Panc1 (cell line): ENCODE results near the gene PXYLP1. TPM values are rescaled to one million over a fixed set of nuclear protein-coding genes. Genes with fewer than 3 reads are reported as not detected.

ENCODE experiments used
- ATAC-seq: fragments of 200-7000 bp; cut with Tn5 transposase; 2 replicates; pipeline ENCODE4 v1.9.1; 2020; ENCODE audit warnings: mild to moderate bottlenecking, moderate library complexity
- BruUV-seq: library from RNA; stranded (reverse); fragments of 400-500 nt; replicated peaks from 2 replicates; lab custom pipeline; 2021; lab: Mats Ljungman, UMichigan
- CTCF ChIA-PET: fragments of 300-600 bp; sonication (Branson Sonifier 250); formaldehyde crosslinking; loops from one replicate; lab custom pipeline; 2022; ENCODE audit warnings: antibody characterized with exemption; lab: Charles Lee
- POLR2A ChIA-PET: fragments of 300-600 bp; sonication (Branson Sonifier 250); formaldehyde crosslinking; loops from one replicate; lab custom pipeline; 2022; ENCODE audit warnings: antibody characterized with exemption; lab: Charles Lee
- DNase-seq: peaks from one replicate; pipeline ENCODE4 v3.0.0-alpha.2; 2010; ENCODE audit warnings: low read depth, low spot score
- H3K27ac ChIP-seq: 2 replicates; pipeline ENCODE4 v1.5.1; 2011; ENCODE audit warnings: mild to moderate bottlenecking, low read length, inconsistent platforms
- H3K27me3 ChIP-seq: fragments of 200-500 bp; sonication (Bioruptor generic); 2 replicates; pipeline ENCODE4 v1.6.0; 2014; ENCODE audit warnings: low read length, inconsistent platforms; ENCODE audit not compliant: control insufficient read depth, insufficient read depth
- H3K36me3 ChIP-seq: fragments of 200-500 bp; sonication (Bioruptor generic); 2 replicates; pipeline ENCODE4 v1.5.1; 2014; ENCODE audit warnings: inconsistent platforms, mild to moderate bottlenecking, low read length, moderate library complexity; ENCODE audit not compliant: control insufficient read depth, insufficient read depth
- H3K4me1 ChIP-seq: 2 replicates; pipeline ENCODE4 v1.5.1; 2011; ENCODE audit warnings: inconsistent platforms, mild to moderate bottlenecking, low read length, moderate library complexity; ENCODE audit not compliant: control insufficient read depth, insufficient read depth
- H3K4me3 ChIP-seq, 2 experiments: 2 replicates each; pipeline ENCODE4 v1.5.1; 2011 to 2012; ENCODE audit warnings: low read depth in 2 of 2, low read length in 2 of 2, mild to moderate bottlenecking in 2 of 2, inconsistent platforms in 1 of 2, moderate library complexity in 1 of 2
- H3K9me3 ChIP-seq: fragments of 200-500 bp; sonication (Bioruptor generic); 2 replicates; pipeline ENCODE4 v1.5.1; 2014; ENCODE audit warnings: low read depth, mild to moderate bottlenecking, inconsistent platforms, low read length, moderate library complexity; ENCODE audit not compliant: control insufficient read depth, insufficient read depth
- POLR2AphosphoS5 ChIP-seq: IDR thresholded peaks from 2 replicates; pipeline ENCODE4 v1.6.1; 2012; ENCODE audit warnings: mild to moderate bottlenecking, low read depth, low read length, moderate library complexity
- SIN3A ChIP-seq: IDR thresholded peaks from 2 replicates; pipeline ENCODE4 v1.6.1; 2012; ENCODE audit warnings: low read depth, mild to moderate bottlenecking, low read length, moderate library complexity, borderline replicate concordance; ENCODE audit not compliant: insufficient read depth
- TCF7L2 ChIP-seq: IDR thresholded peaks from 2 replicates; pipeline ENCODE4 v1.6.1; 2011; ENCODE audit warnings: mild to moderate bottlenecking, low read depth, low read length, inconsistent platforms
- in situ Hi-C: cut with HindIII; loops from 2 replicates; pipeline ENCODE4 v1.10.0; 2016; ENCODE audit warnings: low sequenced_read_pairs, low pct_unique_long_range_greater_than_20kb
- intact Hi-C: fragments of 100-400 bp; cut with micrococcal nuclease; formaldehyde crosslinking; loops from one replicate; pipeline ENCODE4 v1.10.0; 2022; ENCODE audit not compliant: unreplicated experiment
- total RNA-seq: library from RNA; stranded (reverse); gene quantifications from one replicate; pipeline ENCODE4 v1.2.1, GENCODE V29; 2021; ENCODE audit not compliant: unreplicated experiment
- TF ChIP-seq, protein P1 (sequence below): fragments of 450-650 bp; IDR thresholded peaks from 2 replicates; pipeline ENCODE4 v1.5.1; 2017; ENCODE audit warnings: mild to moderate bottlenecking
- TF ChIP-seq, protein P2 (sequence below), 2 experiments: IDR thresholded peaks; 2 replicates each; pipeline ENCODE4 v1.6.1; 2011 to 2012; ENCODE audit warnings: low read depth in 2 of 2, control low read depth in 1 of 2, low read length in 1 of 2, mild to moderate bottlenecking in 1 of 2, moderate library complexity in 1 of 2; ENCODE audit not compliant: insufficient read depth in 1 of 2

The PXYLP1 gene
- total RNA-seq, 1 experiment from 2014 or later = 1.4 TPM

DNA sequence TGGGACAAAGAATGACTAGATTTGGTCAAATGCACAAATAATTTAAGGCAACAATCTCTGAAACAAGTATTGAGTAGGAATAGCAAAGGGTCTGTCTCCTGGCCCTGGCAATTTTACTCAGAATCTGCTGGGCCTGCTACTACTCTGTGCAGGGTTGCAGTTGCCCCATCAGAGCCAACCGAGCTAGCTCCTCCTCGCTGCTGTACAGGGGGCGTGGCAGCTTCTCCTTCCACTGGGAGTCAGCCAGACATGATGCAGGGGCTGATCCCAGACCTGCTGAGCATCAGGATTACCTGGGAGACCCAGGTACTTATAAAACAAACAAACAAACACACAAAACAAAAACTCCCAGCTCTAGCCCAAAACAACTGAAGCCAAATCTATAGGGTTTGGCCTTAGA is 30.5 kb upstream of the PXYLP1 start:
- Histone ChIP-seq H3K27me3 (peaks cover 20% of the 10 kb centered on the region), H3K4me1 (no peaks in the 10 kb centered on the region), H3K36me3 (no peaks in the 10 kb centered on the region), H3K4me3 (no peak overlapping the region), H3K9me3 (no peaks in the 10 kb centered on the region), H3K27ac (no peak overlapping the region)
- TF ChIP-seq TCF7L2 = no peak
- TF ChIP-seq, protein P1, sequence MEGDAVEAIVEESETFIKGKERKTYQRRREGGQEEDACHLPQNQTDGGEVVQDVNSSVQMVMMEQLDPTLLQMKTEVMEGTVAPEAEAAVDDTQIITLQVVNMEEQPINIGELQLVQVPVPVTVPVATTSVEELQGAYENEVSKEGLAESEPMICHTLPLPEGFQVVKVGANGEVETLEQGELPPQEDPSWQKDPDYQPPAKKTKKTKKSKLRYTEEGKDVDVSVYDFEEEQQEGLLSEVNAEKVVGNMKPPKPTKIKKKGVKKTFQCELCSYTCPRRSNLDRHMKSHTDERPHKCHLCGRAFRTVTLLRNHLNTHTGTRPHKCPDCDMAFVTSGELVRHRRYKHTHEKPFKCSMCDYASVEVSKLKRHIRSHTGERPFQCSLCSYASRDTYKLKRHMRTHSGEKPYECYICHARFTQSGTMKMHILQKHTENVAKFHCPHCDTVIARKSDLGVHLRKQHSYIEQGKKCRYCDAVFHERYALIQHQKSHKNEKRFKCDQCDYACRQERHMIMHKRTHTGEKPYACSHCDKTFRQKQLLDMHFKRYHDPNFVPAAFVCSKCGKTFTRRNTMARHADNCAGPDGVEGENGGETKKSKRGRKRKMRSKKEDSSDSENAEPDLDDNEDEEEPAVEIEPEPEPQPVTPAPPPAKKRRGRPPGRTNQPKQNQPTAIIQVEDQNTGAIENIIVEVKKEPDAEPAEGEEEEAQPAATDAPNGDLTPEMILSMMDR = no peak
- TF ChIP-seq SIN3A = no peak
- TF ChIP-seq, protein P2, sequence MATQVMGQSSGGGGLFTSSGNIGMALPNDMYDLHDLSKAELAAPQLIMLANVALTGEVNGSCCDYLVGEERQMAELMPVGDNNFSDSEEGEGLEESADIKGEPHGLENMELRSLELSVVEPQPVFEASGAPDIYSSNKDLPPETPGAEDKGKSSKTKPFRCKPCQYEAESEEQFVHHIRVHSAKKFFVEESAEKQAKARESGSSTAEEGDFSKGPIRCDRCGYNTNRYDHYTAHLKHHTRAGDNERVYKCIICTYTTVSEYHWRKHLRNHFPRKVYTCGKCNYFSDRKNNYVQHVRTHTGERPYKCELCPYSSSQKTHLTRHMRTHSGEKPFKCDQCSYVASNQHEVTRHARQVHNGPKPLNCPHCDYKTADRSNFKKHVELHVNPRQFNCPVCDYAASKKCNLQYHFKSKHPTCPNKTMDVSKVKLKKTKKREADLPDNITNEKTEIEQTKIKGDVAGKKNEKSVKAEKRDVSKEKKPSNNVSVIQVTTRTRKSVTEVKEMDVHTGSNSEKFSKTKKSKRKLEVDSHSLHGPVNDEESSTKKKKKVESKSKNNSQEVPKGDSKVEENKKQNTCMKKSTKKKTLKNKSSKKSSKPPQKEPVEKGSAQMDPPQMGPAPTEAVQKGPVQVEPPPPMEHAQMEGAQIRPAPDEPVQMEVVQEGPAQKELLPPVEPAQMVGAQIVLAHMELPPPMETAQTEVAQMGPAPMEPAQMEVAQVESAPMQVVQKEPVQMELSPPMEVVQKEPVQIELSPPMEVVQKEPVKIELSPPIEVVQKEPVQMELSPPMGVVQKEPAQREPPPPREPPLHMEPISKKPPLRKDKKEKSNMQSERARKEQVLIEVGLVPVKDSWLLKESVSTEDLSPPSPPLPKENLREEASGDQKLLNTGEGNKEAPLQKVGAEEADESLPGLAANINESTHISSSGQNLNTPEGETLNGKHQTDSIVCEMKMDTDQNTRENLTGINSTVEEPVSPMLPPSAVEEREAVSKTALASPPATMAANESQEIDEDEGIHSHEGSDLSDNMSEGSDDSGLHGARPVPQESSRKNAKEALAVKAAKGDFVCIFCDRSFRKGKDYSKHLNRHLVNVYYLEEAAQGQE (IDR thresholded peaks at IDR 0.05; ENCODE audit: insufficient read depth in 1 of 2, low read depth in 2 of 2, low read length in 1 of 2) = no peak
- no peak for TF ChIP-seq POLR2AphosphoS5
- DNase-seq (no peak), ATAC-seq (no peak)
- BruUV-seq = no TSS peak
- CTCF ChIA-PET = no interaction called here
- intact Hi-C loops = no loop called here
- in situ Hi-C loops = no loop called here
- POLR2A ChIA-PET = no interaction called here

DNA sequence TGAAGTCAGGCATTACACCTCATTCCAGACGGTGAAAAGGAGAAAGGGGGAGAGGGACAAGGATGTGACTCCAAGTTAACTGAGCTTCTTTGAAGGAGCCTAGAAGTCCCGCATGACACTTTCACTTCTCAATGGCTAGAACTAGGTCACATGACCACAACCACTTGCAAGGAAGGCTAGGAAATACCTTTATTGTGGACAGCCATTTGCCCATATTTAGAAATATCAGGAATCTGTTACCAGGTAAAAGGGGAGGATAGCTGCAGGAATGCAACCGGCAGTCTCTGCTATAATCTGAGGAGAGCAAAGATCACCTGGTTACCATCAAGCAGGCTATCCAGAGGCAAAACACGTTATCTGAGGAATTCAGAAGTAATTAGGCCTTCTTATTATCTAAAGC is 28.9 kb upstream of the PXYLP1 start:
- DNase-seq (no peak), ATAC-seq (no peak)
- no peaks in the 10 kb centered on the region for H3K9me3 ChIP-seq
- BruUV-seq = no TSS peak
- H3K4me1 ChIP-seq = no peaks in the 10 kb centered on the region
- in situ Hi-C loops = no loop called here
- no peaks in the 10 kb centered on the region for H3K36me3 ChIP-seq
- intact Hi-C loops = no loop called here
- TF ChIP-seq POLR2AphosphoS5 = no peak
- TF ChIP-seq, protein P1 = no peak
- peaks cover 12% of the 10 kb centered on the region for H3K27me3 ChIP-seq
- CTCF ChIA-PET = no interaction called here
- H3K4me3 ChIP-seq = no peak overlapping the region
- POLR2A ChIA-PET = no interaction called here
- H3K27ac ChIP-seq = no peak overlapping the region
